HepG2 (cell line): Measurements from ENCODE around the gene TSSK3. TPM values are rescaled to one million over a fixed set of nuclear protein-coding genes. Genes with fewer than 3 reads are reported as not detected.

Source experiments
- CCAR2 ChIP-seq: fragments of 200-400 bp; formaldehyde crosslinking; optimal IDR thresholded peaks from 2 replicates; pipeline ENCODE3; 2018; ENCODE audit warnings: low read depth, mild to moderate bottlenecking, low read length, moderate library complexity
- CEBPG ChIP-seq: IDR thresholded peaks from 2 replicates; pipeline ENCODE4 v1.6.1; 2016
- GATAD1 ChIP-seq: IDR thresholded peaks from 2 replicates; pipeline ENCODE4 v1.6.1; 2016; ENCODE audit warnings: missing genetic modification reagents, missing compliant biosample characterization
- HOXA9 ChIP-seq: sonication (generic); formaldehyde crosslinking; IDR thresholded peaks from 2 replicates; pipeline ENCODE4 v1.8.1; 2022; ENCODE audit warnings: missing genetic modification reagents, mild to moderate bottlenecking, moderate library complexity, borderline replicate concordance
- KLF12 ChIP-seq: sonication (generic); formaldehyde crosslinking; IDR thresholded peaks from 2 replicates; pipeline ENCODE4 v1.4.0; 2020; ENCODE audit warnings: missing genetic modification reagents, borderline replicate concordance
- MEF2D ChIP-seq: sonication (generic); formaldehyde crosslinking; IDR thresholded peaks from 2 replicates; pipeline ENCODE4 v1.5.1; 2020; ENCODE audit warnings: mild to moderate bottlenecking, missing genetic modification reagents
- MTERF4 ChIP-seq: sonication (generic); formaldehyde crosslinking; IDR thresholded peaks from 2 replicates; pipeline ENCODE4 v1.8.0; 2023; ENCODE audit warnings: mild to moderate bottlenecking, missing genetic modification reagents
- PHF21A ChIP-seq: sonication (generic); formaldehyde crosslinking; IDR thresholded peaks from 2 replicates; pipeline ENCODE4 v1.5.0; 2020; ENCODE audit warnings: mild to moderate bottlenecking, missing genetic modification reagents
- UBTF ChIP-seq: sonication (generic); formaldehyde crosslinking; IDR thresholded peaks from 2 replicates; pipeline ENCODE4 v1.4.0; 2020; ENCODE audit warnings: mild to moderate bottlenecking, missing genetic modification reagents
- YY1 ChIP-seq: IDR thresholded peaks from 2 replicates; pipeline ENCODE4 v1.6.1; 2011; ENCODE audit warnings: low read length, low read depth, moderate library complexity, mild to moderate bottlenecking; ENCODE audit not compliant: insufficient read depth, insufficient replicate concordance
- ZBTB10 ChIP-seq: sonication (generic); formaldehyde crosslinking; IDR thresholded peaks from 2 replicates; pipeline ENCODE4 v1.4.0; 2020; ENCODE audit warnings: missing genetic modification reagents, borderline replicate concordance
- ZBTB37 ChIP-seq: sonication (generic); formaldehyde crosslinking; IDR thresholded peaks from 2 replicates; pipeline ENCODE4 v1.4.0; 2020; ENCODE audit warnings: mild to moderate bottlenecking, missing genetic modification reagents
- ZNF263 ChIP-seq: sonication (generic); formaldehyde crosslinking; IDR thresholded peaks from 2 replicates; pipeline ENCODE4 v1.4.0; 2020; ENCODE audit warnings: missing genetic modification reagents
- ZNF280B ChIP-seq: sonication (generic); formaldehyde crosslinking; IDR thresholded peaks from 2 replicates; pipeline ENCODE4 v1.5.0; 2020; ENCODE audit warnings: missing genetic modification reagents, mild to moderate bottlenecking, borderline replicate concordance
- ZNF580 ChIP-seq: IDR thresholded peaks from 2 replicates; pipeline ENCODE4 v1.6.1; 2016; ENCODE audit warnings: low read depth, borderline replicate concordance
- ZNF839 ChIP-seq: sonication (generic); formaldehyde crosslinking; IDR thresholded peaks from 2 replicates; pipeline ENCODE4 v1.4.0; 2020; ENCODE audit warnings: missing genetic modification reagents, mild to moderate bottlenecking, borderline replicate concordance
- polyA plus RNA-seq, 8 experiments: library from polyadenylated mRNA; depleted of rRNA in 3 of 8; stranded (reverse) in 7 of 8; unstranded in 1 of 8; fragments of >200 nt; fragmentation: Illumina TruSeq in 4 of 8; extraction: Trizol in 4 of 8; gene quantifications; 2 replicates each; pipeline versions ENCODE4 v1.2.1 to v1.2.3, GENCODE V29; 2011 to 2016; ENCODE audit warnings: low read depth in 4 of 8, missing spikeins in 1 of 8, mixed read lengths in 1 of 8; ENCODE audit not compliant: insufficient read depth in 1 of 8
- total RNA-seq, 5 experiments: library from RNA; depleted of rRNA; stranded (reverse); fragments of >200 nt; fragmentation: Illumina TruSeq; extraction: Trizol; gene quantifications; 2 replicates each; pipeline ENCODE4 v1.2.3, GENCODE V29; 2016; ENCODE audit warnings: low read depth in 1 of 5

Gene TSSK3
- total and polyA plus RNA-seq, 2 of the 13 experiments (the other 11 are each of a cell fraction or from before 2014, with no cell fraction given), result 1.0 to 1.1 TPM

- TF ChIP-seq ZNF580 (CRISPR knock-in tag) (peak; percentile 44; the same call in 1 of the 2 replicates), MTERF4 (CRISPR knock-in tag) (no peak), MEF2D (CRISPR knock-in tag) (peak; percentile 52; the same call in 1 of the 2 replicates), ZBTB10 (CRISPR knock-in tag) (no peak), UBTF (CRISPR knock-in tag) (no peak), ZNF263 (CRISPR knock-in tag) (no peak), YY1 (peak; percentile 78), PHF21A (CRISPR knock-in tag) (peak; percentile 90), CCAR2 (no peak), ZNF839 (CRISPR knock-in tag) (no peak), HOXA9 (no peak), ZNF280B (no peak), GATAD1 (CRISPR knock-in tag) (peak; percentile 63; the same call in 1 of the 2 replicates), CEBPG (peak; percentile 32; the same call in 1 of the 2 replicates), KLF12 (peak; percentile 72), ZBTB37 (CRISPR knock-in tag) (0 out of 2 replicates have a peak, but pooled peaks have one; percentile 50)
Measured at GRCh38 chr1:32321712-32322291, 40.5 kb upstream of the TSSK3 start (continued).
